ENCODE data around the gene ILF2. TPM values are rescaled to one million over a fixed set of nuclear protein-coding genes. Genes with fewer than 3 reads are reported as not detected.
"Not testable (repeated sequence)": the region's sequence is repeated elsewhere in the genome, so short reads cannot be mapped to it uniquely, and the experiment has no call there.

ILF2 gene
- total RNA-seq, 1 donor from 2014 or later = 73.5 TPM

DNA sequence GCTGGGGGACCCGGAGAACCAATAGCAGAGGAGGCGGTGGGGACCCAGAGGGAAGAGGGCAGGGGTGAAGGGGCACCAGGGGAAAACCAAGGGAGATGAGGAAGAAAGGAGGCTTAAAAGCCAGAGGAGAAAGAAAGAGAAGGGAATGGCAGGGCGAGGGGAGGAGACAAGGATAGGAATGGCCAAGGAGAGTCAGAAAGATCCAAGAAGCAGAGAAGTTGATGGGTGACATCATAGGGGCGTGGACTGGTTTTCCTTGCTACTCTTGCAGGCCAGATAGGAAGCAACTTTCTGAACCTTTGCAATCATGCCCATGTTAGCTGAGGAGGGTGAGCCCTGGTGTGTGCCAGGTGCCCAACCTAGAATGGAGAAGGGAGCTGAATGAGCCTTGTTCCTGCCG is 13.1 kb upstream of the ILF2 start:
- intact Hi-C loops (cut with DNase I) = no loop called here
- DNase-seq (ENCODE audit: low spot score) = no peak
- no peak for ATAC-seq

- DNase-seq (ENCODE audit: low spot score) (no peak), ATAC-seq (no peak)
- intact Hi-C loops (cut with DNase I) = no loop called here
These were observed 11.9 kb upstream of the ILF2 start for GRCh38 chr1:153682730-153683129.

GRCh38 chr1:153680120-153680403 is 9.3 kb upstream of the ILF2 start:
- DNase-seq (ENCODE audit: low spot score) (no peak), ATAC-seq (no peak)
- intact Hi-C loops (cut with DNase I) = no loop called here

DNA sequence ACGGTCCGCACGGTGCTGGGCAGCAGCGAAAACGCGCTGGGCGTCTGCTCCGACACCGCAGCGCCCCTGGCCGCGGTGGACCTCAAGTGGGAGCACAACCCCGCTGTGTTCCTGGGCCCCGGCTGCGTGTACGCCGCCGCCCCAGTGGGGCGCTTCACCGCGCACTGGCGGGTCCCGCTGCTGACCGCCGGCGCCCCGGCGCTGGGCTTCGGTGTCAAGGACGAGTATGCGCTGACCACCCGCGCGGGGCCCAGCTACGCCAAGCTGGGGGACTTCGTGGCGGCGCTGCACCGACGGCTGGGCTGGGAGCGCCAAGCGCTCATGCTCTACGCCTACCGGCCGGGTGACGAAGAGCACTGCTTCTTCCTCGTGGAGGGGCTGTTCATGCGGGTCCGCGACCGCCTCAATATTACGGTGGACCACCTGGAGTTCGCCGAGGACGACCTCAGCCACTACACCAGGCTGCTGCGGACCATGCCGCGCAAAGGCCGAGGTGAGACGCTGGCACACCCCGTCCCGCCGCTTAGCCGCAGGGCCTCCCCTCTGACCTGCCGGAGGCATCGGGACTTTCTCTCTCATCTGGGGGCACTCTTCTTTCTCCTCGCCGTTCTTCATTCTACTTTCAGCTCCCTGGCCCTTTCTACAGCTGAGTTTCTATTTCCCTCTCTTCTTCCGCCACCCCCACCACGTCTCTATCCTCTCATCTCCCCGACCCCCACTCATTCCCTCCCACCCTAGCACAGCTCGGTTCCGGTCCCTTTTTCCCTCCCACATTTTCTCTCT is 8.7 kb upstream of the ILF2 start:
- ATAC-seq = peak; percentile 19
- intact Hi-C loops (cut with DNase I) = no loop called here
- DNase-seq (ENCODE audit: low spot score) = no peak

GRCh38 chr1:153678519-153679336 is 7.9 kb upstream of the ILF2 start, which contains the start of gene NPR1:
Gene NPR1, plus strand, starts transcription at chr1:153678688. Its CDS starts 421 bp downstream, at chr1:153679109.
- ATAC-seq = peak; percentile 83
- peak; percentile 78 for DNase-seq (ENCODE audit: low spot score)

DNA sequence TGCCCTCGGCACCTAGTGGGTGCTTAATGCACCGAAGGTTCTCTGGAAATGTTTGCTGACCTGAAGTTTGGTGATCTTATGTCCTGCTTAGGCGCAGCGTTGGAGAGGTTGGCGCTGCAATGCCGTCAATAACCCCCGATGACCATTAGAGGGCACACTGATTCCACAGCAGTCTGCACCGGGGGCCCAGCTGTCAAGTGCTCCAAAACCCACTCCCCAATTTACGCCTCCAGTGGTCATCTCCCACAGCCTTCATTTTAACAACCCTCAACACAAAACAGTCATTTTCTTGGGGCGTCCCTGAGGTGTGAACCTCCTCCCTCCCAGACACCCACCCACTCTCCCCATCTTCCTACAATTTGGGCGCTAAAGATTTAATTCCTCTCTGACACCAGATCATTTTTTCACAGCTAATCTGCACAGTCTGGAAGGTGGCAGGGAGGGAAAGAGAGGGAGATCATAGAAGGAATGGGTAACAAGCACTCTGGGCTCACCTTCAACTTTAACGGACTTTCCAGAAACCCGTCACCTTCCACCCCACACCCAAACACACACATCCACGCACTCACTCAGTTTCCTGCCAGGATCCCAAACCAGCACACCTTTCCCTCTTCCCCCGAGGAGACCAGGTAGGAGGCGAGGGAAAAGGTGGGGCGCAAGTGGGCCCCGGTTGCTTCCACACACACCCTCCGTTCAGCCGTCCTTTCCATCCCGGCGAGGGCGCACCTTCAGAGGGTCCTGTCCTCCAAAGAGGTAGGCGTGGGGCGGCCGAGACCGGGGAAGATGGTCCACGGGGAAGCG is 7.1 kb upstream of the ILF2 start:
- DNase-seq (ENCODE audit: low spot score) (no peak), ATAC-seq (peak; percentile 80)
- intact Hi-C loops (cut with DNase I) = no loop called here

More at GRCh38 chr1:153678519-153679336, 7.9 kb upstream of the ILF2 start, which contains the start of gene NPR1:
- intact Hi-C loops (cut with DNase I) = no loop called here

DNA sequence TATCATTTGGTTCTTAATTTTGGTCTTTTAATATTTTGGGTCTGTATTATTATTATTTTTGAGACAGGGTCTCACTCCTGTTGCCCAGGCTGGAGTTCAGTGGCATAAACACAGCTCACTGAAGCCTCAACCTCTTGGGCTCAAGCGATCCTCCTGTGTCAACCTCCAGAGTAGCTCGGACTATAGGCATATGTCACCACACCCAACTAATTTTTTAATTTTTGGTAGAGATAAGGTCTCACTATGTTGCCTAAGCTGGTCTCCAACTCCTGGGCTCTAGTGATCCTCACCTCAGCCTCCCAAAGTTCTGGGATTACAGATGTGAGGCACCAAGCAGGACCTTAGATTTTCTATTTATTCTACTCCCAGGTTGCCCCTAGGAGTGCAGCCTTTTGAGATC is 2.7 kb upstream of the ILF2 start:
- ATAC-seq = no peak
- no peak for DNase-seq (ENCODE audit: low spot score)
- intact Hi-C loops (cut with DNase I) = no loop called here

DNA sequence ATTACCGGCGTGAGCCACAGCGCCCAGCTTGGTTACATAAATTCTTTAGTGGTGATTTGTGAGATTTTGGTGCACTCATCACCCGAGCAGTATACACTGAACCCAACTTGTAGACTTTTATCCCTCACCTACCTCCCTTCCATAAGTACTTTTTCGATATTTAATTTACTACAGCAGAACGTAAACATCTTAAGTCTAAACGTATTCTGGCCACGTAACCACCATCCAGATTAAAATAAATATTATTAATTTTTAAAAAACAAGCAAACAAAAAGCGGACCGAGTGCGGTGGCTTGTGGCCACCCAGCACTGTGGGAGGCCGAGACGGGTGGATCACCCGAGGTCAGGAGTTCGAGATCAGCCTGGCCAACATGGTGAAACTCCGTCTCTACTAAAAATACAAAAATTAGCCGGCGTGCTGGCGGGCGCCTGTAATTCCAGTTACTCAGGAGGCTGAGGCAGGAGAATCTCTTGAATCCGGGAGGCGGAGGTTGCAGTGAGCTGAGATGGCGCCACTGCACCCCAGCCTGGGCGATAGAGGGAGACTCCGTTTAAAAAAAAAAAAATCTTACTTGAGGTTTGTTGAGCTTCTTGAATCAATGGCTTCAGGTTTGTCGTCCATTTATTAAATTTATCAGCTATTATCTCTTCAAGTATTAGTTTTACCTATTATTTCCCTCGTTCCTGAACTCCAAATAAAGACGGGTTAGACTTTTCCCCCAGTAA is 998 bp upstream of the ILF2 start:
- intact Hi-C loops (cut with DNase I) = not testable (repeated sequence)
- peak; percentile 64 for DNase-seq (ENCODE audit: low spot score)
- peak; percentile 42 for ATAC-seq

DNA sequence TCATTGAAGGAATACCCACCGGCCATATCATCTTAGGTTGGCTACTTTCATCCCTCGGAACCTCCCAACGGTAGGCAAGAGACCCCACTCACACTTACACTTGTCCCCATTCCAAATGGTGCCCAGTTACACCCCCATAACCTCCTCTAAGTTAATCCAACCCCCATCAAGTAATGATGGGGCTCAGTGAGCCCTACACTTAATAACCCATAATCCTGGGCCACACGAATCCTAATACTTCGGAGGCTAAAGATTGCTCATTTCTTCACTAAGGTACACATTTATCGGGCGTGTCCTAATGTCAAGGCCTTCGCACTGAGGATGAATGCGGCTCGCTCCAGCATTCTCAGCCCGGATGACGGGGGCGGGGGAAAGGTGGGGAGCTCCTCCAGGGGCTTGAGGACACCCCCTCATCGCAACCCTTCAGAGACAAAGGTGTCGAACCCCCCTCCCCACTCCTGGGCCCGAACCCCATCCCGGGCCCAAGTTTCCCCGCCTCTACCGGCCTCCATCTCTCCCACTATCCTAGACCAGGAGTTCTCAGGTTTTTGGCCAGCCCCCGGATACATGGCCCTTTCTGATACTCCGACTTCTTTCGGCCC is 435 bp downstream of the ILF2 start:
- intact Hi-C loops (cut with DNase I) = no loop called here
- ATAC-seq (peak; percentile 31), DNase-seq (ENCODE audit: low spot score) (no peak)

DNA sequence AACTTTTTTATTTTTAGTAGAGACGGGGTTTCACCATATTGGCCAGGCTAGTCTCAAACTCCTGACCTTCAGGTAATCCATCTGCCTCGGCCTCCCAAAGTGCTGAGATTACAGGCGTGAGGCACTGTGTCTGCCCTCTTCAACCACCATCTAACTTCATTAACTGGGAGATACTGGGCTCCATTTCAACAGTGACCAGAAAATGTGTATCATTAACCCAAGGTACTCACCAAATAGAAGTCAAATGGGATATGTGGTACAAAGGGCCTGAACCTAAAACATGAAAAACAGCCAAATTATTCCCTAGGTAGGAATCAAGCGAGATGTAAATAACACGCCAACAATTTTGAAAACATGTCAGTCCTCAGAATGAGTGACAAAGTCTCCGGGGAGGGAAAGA is 1.2 kb downstream of the ILF2 start:
- intact Hi-C loops (cut with DNase I) = no loop called here
- DNase-seq (ENCODE audit: low spot score) (no peak), ATAC-seq (no peak)

DNA sequence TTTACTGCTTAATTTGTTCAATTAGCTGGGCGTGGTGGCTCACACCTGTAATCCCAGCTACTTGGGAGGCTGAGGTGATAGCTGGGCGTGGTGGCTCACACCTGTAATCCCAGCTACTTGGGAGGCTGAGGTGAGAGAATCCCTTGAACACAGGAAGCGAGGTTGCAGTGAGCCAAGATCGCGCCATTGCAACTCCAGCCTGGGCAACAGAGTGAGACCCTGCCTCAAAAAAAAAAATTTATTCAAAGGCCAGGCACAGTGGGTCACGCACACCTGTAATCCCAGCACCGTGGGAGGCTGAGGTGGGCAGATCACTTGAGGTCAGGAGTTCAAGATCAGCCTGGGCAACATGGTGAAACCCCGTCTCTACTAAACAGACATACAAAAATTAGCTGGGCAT is 2.1 kb downstream of the ILF2 start:
- intact Hi-C loops (cut with DNase I); DNase-seq (ENCODE audit: low spot score): not testable (repeated sequence)

DNA sequence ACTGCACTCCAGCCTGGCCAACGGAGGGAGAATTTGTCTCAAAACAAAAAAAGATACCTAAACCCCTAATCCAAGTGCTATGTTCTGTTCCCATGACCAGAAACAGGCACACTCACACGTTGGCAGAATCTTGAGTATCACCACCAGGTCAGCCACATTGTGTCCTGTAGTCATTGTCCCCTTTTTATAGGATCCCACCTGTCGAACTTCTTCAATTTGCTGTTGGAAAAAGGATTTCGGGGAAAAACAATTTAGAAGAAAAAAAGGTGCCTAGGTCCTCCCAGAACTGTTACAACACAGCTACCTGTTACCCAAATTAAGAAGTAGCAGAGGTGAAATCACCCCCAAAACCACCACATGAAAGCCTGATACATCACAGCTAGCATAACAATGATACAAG is 3.4 kb downstream of the ILF2 start:
- ATAC-seq (no peak), DNase-seq (ENCODE audit: low spot score) (no peak)
- intact Hi-C loops (cut with DNase I) = no loop called here

More for the DNA sequence above, 2.1 kb downstream of the ILF2 start:
- not testable (repeated sequence) for ATAC-seq

DNA sequence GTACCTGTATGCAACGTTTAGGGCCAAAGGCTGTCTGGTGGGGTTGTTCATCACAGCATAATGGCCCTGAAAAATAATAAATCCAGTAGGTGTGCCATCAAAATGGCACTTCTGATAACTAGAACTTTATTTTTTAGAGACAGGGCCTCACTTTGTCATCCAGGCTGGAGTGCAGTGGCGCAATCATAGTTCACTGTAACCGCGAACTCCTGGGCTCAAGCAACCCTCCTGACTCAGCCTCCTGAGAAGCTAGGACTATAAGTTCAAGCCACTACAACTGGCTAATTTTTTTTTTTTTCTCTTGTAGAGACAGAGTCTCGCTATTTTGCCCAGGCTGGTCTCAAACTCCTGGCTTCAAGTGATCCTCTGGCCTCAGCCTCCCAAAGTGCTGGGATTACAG is 7.6 kb downstream of the ILF2 start:
- DNase-seq (ENCODE audit: low spot score) = peak; percentile 15
- ATAC-seq = no peak
- intact Hi-C loops (cut with DNase I) = no loop called here

DNA sequence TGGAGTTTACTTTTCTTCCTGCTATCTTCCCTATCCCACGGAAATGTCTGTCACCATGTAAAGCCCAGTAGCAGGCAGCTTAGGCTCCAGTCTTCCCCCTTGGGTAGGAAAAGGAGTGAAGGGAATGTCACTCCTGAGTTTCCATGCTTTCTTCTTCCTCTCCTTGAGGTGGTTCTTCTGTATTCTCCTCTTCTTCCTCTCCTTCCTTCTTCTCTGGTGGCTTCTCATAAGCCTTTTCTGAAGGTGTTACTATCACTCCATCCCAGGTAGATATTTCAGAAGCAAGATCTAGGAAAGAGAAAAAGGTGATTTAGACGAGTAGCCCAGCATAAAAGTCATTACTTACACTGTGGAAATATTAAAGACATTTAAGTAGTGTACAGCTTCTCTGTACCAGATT is 8.5 kb downstream of the ILF2 start:
- DNase-seq (ENCODE audit: low spot score) = no peak
- no peak for ATAC-seq
- intact Hi-C loops (cut with DNase I) = no loop called here

DNA sequence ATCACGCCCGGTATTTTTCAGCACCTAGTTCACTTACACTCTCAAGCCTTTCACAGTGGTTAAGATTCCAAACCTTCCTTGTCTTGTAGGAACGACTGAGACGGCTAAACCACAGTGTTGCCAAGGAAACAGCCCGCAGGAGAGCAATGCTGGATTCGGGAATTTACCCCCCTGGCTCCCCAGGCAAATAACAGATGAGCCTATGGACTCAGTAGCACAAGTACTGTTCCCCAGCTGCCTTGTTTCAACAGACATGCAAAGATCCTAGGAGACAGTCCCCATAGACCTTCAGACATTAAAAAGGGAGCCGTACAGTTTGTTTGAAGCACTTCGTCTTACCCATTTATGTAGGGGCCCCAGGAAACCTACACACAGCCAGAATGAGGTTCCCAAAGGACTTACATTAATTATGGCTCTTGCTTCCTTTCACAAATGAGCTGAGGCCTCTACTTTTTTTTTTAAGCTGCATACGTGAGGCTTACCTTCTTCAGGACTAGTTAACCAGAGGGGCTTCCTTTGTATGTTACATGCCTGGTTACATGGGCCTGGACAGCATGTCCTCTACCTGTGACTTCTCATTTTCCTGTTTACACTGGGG is 9.6 kb downstream of the ILF2 start:
- intact Hi-C loops (cut with DNase I) = no loop called here
- no peak for ATAC-seq
- no peak for DNase-seq (ENCODE audit: low spot score)

DNA sequence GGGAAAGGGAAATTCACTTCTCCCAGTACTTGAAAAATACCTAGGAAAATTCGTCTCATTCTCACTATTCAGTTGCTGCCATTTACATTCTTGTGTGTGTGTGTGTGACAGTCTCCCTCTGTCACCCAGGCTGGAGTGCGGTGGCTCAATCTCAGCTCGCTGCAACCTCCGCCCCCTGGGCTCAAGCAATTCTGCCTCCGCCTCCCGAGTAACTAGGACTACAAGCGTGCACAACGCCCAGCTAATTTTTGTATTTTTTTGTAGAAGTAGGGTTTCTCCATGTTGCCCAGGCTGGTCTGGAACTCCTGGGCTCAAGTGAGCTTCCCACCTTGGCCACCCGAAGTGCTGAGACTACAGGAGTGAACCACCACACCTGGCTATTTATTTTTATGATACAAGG is 11.1 kb downstream of the ILF2 start:
- intact Hi-C loops (cut with DNase I) = no loop called here
- no peak for DNase-seq (ENCODE audit: low spot score)
- ATAC-seq = no peak

DNA sequence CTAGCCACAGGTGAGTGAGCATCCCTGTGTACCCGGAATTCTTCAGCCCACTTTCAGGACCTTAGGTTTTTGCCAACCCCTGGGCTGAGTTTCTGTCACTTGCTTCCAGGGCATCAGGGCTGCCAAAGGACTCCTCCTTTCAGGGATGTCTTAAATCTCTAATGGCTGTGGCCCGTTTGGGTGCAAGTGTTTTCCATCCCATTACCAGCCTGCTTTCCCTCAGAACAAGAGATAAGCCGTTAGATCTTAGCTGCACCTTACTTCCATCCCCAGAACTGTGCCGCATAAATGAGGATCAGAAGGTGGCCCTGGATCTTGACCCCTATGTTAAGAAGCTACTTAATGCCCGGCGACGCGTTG is 11.6 kb downstream of the ILF2 start:
- DNase-seq (ENCODE audit: low spot score) (no peak), ATAC-seq (no peak)
- intact Hi-C loops (cut with DNase I) = no loop called here

DNA sequence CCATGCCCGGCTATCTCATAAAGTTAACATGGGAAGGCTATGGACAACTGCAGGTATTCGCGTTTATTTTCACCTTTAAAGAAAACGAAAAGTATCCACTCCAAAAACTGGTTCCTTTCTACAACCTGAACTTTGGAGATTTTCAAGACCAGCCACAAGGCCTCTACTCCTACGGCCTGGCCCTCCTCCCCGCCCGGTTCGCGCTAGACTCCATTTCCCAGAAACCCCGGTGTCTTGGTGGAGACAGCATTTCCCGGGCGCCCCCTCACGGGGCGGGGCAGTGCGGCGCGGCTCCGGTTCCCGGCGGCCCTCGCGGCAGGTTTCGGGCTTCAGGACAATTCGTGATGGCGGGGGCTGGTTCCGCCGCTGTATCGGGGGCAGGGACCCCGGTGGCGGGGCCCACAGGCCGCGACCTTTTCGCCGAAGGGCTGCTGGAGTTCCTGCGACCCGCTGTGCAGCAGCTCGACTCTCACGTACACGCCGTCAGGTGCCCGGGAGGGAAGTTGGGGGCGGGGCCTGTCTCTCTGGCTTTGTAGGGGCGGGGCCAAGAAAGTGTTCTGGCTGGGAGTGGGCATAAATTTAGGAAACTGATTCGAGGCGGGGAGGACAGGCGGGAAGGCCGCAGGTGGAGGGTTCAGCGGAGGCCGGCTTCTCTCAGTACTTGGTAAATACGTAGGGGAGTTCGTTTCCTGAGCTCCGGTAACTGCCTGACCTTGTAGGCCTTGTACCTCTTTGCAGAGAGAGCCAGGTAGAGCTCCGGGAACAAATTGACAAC is 12.2 kb downstream of the ILF2 start, which contains the start of gene SNAPIN:
TSS of gene SNAPIN (plus strand) at position 304 of the 775 bp plus-strand sequence. CDS start at position 345, 41 bp downstream.
- DNase-seq (ENCODE audit: low spot score) (peak; percentile 95), ATAC-seq (peak; percentile 98)
- intact Hi-C loops (cut with DNase I) = no loop called here
